Measurements from ENCODE around the gene ERBB2. TPM values are rescaled to one million over a fixed set of nuclear protein-coding genes. Genes with fewer than 3 reads are reported as not detected.

Gene ERBB2
- total and polyA plus RNA-seq, 2 of the 13 experiments (the other 11 are each of a cell fraction or from before 2014, with no cell fraction given), result 57.7 to 64.1 TPM

DNA sequence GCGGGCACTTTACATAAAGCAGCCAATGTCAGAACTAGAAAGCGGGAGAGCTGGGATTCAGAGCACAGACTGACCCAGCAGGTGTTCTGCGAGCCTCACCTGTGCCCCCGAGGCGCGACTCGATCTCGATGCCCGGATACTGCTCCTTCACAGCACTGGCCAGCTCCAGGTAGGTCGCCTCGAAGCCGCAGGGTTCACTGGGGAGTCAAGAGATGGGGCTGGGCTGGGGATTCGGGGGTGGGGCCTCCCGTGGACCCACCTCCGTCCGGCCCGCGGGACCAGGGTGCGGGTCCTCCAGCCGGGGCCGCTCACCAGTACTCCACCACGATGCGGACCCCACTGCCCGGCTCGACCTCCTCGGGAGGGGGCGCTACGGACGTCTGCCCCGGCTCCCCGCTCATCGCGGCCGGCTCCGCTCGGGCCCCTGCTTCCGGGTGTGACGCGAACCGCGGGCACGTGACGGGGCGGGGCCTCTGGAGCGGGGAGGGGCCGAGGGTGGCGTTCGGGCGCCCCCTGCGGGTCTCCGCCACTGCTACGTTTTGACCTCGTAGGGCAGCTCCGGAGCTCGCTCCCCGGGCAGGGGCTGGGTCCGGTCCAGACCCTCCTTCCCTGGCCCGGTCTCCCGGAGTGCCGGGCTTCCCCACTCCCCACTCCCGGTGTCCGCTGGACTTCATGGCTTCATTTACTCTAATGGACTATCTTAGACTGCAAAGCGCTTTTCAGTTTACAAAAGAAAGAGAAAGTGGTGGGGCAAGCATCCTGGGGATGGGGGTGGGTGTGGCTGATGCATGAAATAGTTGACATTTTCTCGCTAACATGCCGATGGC, 30.4 kb downstream of the ERBB2 start, which contains the start of gene MIEN1 (continued):
- TF ChIP-seq, protein P1, sequence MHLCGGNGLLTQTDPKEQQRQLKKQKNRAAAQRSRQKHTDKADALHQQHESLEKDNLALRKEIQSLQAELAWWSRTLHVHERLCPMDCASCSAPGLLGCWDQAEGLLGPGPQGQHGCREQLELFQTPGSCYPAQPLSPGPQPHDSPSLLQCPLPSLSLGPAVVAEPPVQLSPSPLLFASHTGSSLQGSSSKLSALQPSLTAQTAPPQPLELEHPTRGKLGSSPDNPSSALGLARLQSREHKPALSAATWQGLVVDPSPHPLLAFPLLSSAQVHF (CRISPR knock-in tag; IDR thresholded peaks at IDR 0.05), result peak; percentile 74; the same call in 1 of the 2 replicates
- no peak for TF ChIP-seq ZNF773 (CRISPR knock-in tag; IDR thresholded peaks at IDR 0.05; ENCODE audit: borderline replicate concordance)
- TF ChIP-seq, protein P2, sequence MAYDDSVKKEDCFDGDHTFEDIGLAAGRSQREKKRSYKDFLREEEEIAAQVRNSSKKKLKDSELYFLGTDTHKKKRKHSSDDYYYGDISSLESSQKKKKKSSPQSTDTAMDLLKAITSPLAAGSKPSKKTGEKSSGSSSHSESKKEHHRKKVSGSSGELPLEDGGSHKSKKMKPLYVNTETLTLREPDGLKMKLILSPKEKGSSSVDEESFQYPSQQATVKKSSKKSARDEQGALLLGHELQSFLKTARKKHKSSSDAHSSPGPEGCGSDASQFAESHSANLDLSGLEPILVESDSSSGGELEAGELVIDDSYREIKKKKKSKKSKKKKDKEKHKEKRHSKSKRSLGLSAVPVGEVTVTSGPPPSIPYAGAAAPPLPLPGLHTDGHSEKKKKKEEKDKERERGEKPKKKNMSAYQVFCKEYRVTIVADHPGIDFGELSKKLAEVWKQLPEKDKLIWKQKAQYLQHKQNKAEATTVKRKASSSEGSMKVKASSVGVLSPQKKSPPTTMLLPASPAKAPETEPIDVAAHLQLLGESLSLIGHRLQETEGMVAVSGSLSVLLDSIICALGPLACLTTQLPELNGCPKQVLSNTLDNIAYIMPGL (CRISPR knock-in tag; IDR thresholded peaks at IDR 0.05; ENCODE audit: borderline replicate concordance in 1 of 2, low read depth in 1 of 2), result peak; percentile 98 to 99
- TF ChIP-seq, protein P3, sequence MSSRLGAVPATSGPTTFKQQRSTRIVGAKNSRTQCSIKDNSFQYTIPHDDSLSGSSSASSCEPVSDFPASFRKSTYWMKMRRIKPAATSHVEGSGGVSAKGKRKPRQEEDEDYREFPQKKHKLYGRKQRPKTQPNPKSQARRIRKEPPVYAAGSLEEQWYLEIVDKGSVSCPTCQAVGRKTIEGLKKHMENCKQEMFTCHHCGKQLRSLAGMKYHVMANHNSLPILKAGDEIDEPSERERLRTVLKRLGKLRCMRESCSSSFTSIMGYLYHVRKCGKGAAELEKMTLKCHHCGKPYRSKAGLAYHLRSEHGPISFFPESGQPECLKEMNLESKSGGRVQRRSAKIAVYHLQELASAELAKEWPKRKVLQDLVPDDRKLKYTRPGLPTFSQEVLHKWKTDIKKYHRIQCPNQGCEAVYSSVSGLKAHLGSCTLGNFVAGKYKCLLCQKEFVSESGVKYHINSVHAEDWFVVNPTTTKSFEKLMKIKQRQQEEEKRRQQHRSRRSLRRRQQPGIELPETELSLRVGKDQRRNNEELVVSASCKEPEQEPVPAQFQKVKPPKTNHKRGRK (CRISPR knock-in tag; IDR thresholded peaks at IDR 0.05), result no peak
- TF ChIP-seq ZNF263 (CRISPR knock-in tag; IDR thresholded peaks at IDR 0.05), result no peak; the same call in 1 of the 2 replicates
- TF ChIP-seq ZNF274 (CRISPR knock-in tag; IDR thresholded peaks at IDR 0.05), result peak; percentile 97
- TF ChIP-seq, protein P4, sequence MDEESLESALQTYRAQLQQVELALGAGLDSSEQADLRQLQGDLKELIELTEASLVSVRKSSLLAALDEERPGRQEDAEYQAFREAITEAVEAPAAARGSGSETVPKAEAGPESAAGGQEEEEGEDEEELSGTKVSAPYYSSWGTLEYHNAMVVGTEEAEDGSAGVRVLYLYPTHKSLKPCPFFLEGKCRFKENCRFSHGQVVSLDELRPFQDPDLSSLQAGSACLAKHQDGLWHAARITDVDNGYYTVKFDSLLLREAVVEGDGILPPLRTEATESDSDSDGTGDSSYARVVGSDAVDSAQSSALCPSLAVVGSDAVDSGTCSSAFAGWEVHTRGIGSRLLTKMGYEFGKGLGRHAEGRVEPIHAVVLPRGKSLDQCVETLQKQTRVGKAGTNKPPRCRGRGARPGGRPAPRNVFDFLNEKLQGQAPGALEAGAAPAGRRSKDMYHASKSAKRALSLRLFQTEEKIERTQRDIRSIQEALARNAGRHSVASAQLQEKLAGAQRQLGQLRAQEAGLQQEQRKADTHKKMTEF (CRISPR knock-in tag; IDR thresholded peaks at IDR 0.05), result peak; percentile 98
- peak; percentile 94 for TF ChIP-seq CBX1 (IDR thresholded peaks at IDR 0.05; ENCODE audit: low read depth)
- peak; percentile 33; the same call in 1 of the 2 replicates for TF ChIP-seq ZNF558 (CRISPR knock-in tag; IDR thresholded peaks at IDR 0.05; ENCODE audit: borderline replicate concordance)
- peak; percentile 60; the same call in 1 of the 2 replicates for TF ChIP-seq CCDC6 (CRISPR knock-in tag; IDR thresholded peaks at IDR 0.05)
- TF ChIP-seq, protein P5, sequence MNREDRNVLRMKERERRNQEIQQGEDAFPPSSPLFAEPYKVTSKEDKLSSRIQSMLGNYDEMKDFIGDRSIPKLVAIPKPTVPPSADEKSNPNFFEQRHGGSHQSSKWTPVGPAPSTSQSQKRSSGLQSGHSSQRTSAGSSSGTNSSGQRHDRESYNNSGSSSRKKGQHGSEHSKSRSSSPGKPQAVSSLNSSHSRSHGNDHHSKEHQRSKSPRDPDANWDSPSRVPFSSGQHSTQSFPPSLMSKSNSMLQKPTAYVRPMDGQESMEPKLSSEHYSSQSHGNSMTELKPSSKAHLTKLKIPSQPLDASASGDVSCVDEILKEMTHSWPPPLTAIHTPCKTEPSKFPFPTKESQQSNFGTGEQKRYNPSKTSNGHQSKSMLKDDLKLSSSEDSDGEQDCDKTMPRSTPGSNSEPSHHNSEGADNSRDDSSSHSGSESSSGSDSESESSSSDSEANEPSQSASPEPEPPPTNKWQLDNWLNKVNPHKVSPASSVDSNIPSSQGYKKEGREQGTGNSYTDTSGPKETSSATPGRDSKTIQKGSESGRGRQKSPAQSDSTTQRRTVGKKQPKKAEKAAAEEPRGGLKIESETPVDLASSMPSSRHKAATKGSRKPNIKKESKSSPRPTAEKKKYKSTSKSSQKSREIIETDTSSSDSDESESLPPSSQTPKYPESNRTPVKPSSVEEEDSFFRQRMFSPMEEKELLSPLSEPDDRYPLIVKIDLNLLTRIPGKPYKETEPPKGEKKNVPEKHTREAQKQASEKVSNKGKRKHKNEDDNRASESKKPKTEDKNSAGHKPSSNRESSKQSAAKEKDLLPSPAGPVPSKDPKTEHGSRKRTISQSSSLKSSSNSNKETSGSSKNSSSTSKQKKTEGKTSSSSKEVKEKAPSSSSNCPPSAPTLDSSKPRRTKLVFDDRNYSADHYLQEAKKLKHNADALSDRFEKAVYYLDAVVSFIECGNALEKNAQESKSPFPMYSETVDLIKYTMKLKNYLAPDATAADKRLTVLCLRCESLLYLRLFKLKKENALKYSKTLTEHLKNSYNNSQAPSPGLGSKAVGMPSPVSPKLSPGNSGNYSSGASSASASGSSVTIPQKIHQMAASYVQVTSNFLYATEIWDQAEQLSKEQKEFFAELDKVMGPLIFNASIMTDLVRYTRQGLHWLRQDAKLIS (CRISPR knock-in tag; IDR thresholded peaks at IDR 0.05), result 0 out of 2 replicates have a peak, but pooled peaks have one; percentile 60
- peak; percentile 89; the same call in 1 of the 2 replicates for TF ChIP-seq ZNF160 (CRISPR knock-in tag; IDR thresholded peaks at IDR 0.05)
- TF ChIP-seq PHF8 (CRISPR knock-in tag; IDR thresholded peaks at IDR 0.05), result peak; percentile 90
- TF ChIP-seq, protein P6, sequence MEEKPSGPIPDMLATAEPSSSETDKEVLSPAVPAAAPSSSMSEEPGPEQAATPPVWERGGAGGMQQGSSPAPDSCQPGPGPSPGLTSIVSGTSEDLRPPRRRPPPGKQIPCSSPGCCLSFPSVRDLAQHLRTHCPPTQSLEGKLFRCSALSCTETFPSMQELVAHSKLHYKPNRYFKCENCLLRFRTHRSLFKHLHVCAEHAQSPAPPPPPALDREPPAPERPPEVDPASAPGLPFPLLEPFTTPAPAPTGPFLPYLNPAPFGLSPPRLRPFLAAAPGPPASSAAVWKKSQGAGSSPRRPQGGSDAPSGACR (CRISPR knock-in tag; IDR thresholded peaks at IDR 0.05), result peak; percentile 85; the same call in 1 of the 2 replicates
- TF ChIP-seq ZMYM4 (CRISPR knock-in tag; IDR thresholded peaks at IDR 0.05), result peak; percentile 97
- no peak; the same call in 1 of the 2 replicates for TF ChIP-seq ZNF619 (CRISPR knock-in tag; IDR thresholded peaks at IDR 0.05)
- peak; percentile 66; the same call in 1 of the 2 replicates for TF ChIP-seq ZSCAN21 (CRISPR knock-in tag; IDR thresholded peaks at IDR 0.05; ENCODE audit: borderline replicate concordance)
- peak; percentile 95 for TF ChIP-seq AHR (CRISPR knock-in tag; IDR thresholded peaks at IDR 0.05)
